Stimulated activated memory B cell treated with anti-CD40 and anti-IgM and Interleukin-4, amounts not matched to agents 10 μg/mL and 1 μg/mL and 100 μg/mL, for 72 hours (primary cell): ENCODE results near the gene DHX40.

Experiments used
- ATAC-seq: fragments of 150-1000 bp; cut with Tn5 transposase; 2 replicates; pipeline ENCODE4 v1.10.0; 2021
- H3K27ac Mint-ChIP-seq: one replicate; pipeline ENCODE4 v1.8.0; 2022; ENCODE audit warnings: mild to moderate bottlenecking, mixed read lengths
- H3K27me3 Mint-ChIP-seq: one replicate; pipeline ENCODE4 v1.8.0; 2022; ENCODE audit warnings: mixed read lengths
- H3K36me3 Mint-ChIP-seq: one replicate; pipeline ENCODE4 v1.8.0; 2022; ENCODE audit warnings: mixed read lengths
- H3K4me1 Mint-ChIP-seq: one replicate; pipeline ENCODE4 v1.8.0; 2022; ENCODE audit warnings: mixed read lengths
- H3K4me3 Mint-ChIP-seq: one replicate; pipeline ENCODE4 v1.8.0; 2022; ENCODE audit warnings: mild to moderate bottlenecking, moderate library complexity, mixed read lengths
- H3K9me3 Mint-ChIP-seq: one replicate; pipeline ENCODE4 v1.8.0; 2022; ENCODE audit warnings: mixed read lengths

Gene DHX40

GRCh38 chr17:59616253-59616920 lies 51.0 kb downstream of the DHX40 start:
- H3K27ac Mint-ChIP-seq = no peak overlapping the region
- H3K9me3 Mint-ChIP-seq = no peaks in the 10 kb centered on the region
- H3K36me3 Mint-ChIP-seq = peaks cover 5% of the 10 kb centered on the region
- H3K27me3 Mint-ChIP-seq = no peaks in the 10 kb centered on the region
- H3K4me3 Mint-ChIP-seq = no peak overlapping the region
- no peak for ATAC-seq
- H3K4me1 Mint-ChIP-seq = peaks cover 29% of the 10 kb centered on the region

GRCh38 chr17:59617156-59617732 lies 51.8 kb downstream of the DHX40 start:
- H3K4me3 Mint-ChIP-seq = no peak overlapping the region
- H3K27ac Mint-ChIP-seq = peak overlapping the region; percentile 95

DNA sequence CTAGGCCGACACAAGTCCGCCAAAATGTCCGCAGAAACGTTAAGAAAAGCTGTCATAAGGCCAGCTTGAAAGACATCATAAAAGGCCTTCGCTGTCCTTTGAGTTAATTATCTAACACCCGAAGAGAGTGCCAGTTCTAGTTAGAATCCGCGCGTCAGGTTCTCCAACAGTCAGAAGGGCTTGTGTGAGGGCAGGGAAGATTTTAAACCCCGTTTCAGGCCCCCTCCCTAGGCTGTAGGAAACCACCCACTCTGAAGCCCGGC lies 53.6 kb downstream of the DHX40 start:
- Mint-ChIP-seq H3K9me3 (no peaks in the 10 kb centered on the region), H3K4me3 (peak overlapping the region; percentile 83), H3K27me3 (no peaks in the 10 kb centered on the region), H3K4me1 (peaks cover 52% of the 10 kb centered on the region), H3K36me3 (peaks cover 5% of the 10 kb centered on the region), H3K27ac (peak overlapping the region; percentile 95)
- ATAC-seq = no peak

More at GRCh38 chr17:59617156-59617732, 51.8 kb downstream of the DHX40 start:
- ATAC-seq = no peak
- H3K36me3 Mint-ChIP-seq = peaks cover 5% of the 10 kb centered on the region
- no peaks in the 10 kb centered on the region for H3K9me3 Mint-ChIP-seq
- H3K27me3 Mint-ChIP-seq = no peaks in the 10 kb centered on the region
- peaks cover 38% of the 10 kb centered on the region for H3K4me1 Mint-ChIP-seq

DNA sequence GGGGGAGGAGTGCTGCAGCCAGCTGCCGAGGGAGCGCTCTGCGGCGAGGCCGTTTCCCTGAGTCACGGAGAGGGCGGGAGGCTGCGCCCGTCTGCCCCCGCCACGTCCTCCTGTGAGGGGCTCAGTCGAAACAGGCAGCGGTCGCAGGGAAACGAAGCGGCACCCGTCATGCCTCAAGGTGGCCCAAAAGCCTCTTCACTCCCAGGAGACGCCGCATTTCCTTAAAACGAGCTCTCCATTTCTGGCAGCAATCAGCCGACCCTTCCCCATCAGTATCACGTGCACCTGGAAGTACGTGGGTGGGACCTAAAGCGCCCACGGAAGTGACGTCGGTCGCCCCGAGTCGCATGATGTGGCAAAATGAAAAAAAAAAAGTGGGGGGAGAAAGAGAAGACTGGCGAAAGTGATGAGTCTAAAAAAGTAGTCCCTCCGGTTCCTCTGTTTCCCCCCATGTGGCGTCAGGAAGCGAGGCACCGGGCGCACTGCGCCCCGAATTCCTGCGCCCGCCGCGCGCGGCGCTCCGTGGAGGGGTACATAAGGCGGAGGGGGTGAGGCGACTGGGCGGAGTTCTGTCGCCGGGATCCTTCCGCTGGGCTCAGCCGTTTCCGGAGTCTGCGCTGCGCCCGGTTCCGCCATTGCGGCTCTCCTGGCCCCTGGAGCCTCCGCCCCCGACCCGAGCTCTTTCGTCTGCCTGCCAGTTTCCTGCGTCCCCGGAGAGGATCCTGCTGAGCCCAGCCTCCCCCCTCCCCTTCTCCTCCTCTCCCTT lies 54.1 kb downstream of the DHX40 start, which contains the start of gene CLTC:
CLTC (plus strand) TSS at position 598 of the 766 bp plus-strand sequence. CDS start 237 bp downstream, outside the sequence.
- ATAC-seq = peak; percentile 94
- peaks cover 55% of the 10 kb centered on the region for H3K4me1 Mint-ChIP-seq
- H3K4me3 Mint-ChIP-seq = peak within 1 kb of the TSS; percentile 83
- H3K27ac Mint-ChIP-seq = peak within 1 kb of the TSS; percentile 95
- H3K27me3 Mint-ChIP-seq = no peaks in the 10 kb centered on the region
- peaks cover 5% of the 10 kb centered on the region for H3K36me3 Mint-ChIP-seq
- no peaks in the 10 kb centered on the region for H3K9me3 Mint-ChIP-seq

GRCh38 chr17:59620064-59620359 lies 54.6 kb downstream of the DHX40 start:
- Mint-ChIP-seq H3K27ac (peak overlapping the region; percentile 95), H3K4me3 (peak overlapping the region; percentile 83), H3K4me1 (peaks cover 55% of the 10 kb centered on the region), H3K27me3 (no peaks in the 10 kb centered on the region), H3K36me3 (peaks cover 5% of the 10 kb centered on the region), H3K9me3 (no peaks in the 10 kb centered on the region)
- no peak for ATAC-seq

- Mint-ChIP-seq H3K36me3 (peaks cover 5% of the 10 kb centered on the region), H3K9me3 (no peaks in the 10 kb centered on the region), H3K27ac (peak overlapping the region; percentile 95), H3K4me3 (peak overlapping the region; percentile 83), H3K4me1 (peaks cover 61% of the 10 kb centered on the region), H3K27me3 (no peaks in the 10 kb centered on the region)
- ATAC-seq = no peak
These were observed 55.3 kb downstream of the DHX40 start for GRCh38 chr17:59620518-59621259.

DNA sequence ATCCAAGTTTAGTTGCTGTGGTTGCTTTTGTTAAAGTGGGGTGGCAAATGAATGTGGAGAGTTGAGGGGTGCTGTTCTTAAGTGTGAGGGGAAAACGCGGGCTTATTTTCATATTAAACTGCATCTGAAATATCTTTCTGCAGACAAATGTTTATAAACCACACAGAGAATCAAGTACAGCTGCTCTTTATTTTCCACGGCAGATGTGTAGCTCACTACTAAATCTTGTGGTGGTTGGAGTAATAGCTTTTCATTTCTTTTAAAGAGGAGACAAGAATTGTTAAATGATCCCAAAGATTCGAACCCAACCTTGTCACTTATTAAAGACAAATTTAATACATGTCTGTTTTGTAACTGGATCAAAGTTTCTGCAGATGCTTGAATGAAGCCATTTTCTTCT lies 56.4 kb downstream of the DHX40 start:
- Mint-ChIP-seq H3K27ac (peak overlapping the region; percentile 95), H3K27me3 (no peaks in the 10 kb centered on the region), H3K4me1 (peaks cover 66% of the 10 kb centered on the region), H3K4me3 (peak overlapping the region; percentile 59), H3K9me3 (no peaks in the 10 kb centered on the region), H3K36me3 (peaks cover 5% of the 10 kb centered on the region)
- ATAC-seq = no peak

- peaks cover 5% of the 10 kb centered on the region for H3K36me3 Mint-ChIP-seq
- peak overlapping the region; percentile 75 for H3K27ac Mint-ChIP-seq
- H3K9me3 Mint-ChIP-seq = no peaks in the 10 kb centered on the region
- no peaks in the 10 kb centered on the region for H3K27me3 Mint-ChIP-seq
- H3K4me3 Mint-ChIP-seq = peak overlapping the region; percentile 68
- no peak for ATAC-seq
- H3K4me1 Mint-ChIP-seq = peaks cover 62% of the 10 kb centered on the region
These were observed 57.7 kb downstream of the DHX40 start for GRCh38 chr17:59623151-59623550.

DNA sequence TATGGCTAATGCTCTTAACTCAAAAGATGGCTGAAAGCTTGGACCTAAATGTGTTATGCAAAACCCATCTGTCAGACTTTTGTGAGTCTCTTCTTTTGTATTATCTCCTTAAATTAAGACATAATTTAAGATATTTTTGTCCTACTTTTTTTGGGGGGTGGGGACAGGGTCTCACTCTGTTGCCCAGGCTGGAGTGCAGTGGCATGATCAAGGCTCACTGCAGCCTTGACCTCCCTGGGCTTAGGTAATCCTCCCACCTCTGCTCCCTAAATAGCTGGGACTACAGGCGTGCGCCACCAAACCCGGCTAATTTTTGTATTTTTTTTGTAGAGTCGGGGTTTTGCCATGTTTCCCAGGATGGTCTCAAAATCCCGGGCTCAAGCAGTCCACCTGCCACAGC lies 61.3 kb downstream of the DHX40 start:
- Mint-ChIP-seq H3K27ac (no peak overlapping the region), H3K9me3 (no peaks in the 10 kb centered on the region), H3K36me3 (peaks cover 7% of the 10 kb centered on the region), H3K27me3 (no peaks in the 10 kb centered on the region), H3K4me1 (peaks cover 61% of the 10 kb centered on the region), H3K4me3 (no peak overlapping the region)
- ATAC-seq = no peak

DNA sequence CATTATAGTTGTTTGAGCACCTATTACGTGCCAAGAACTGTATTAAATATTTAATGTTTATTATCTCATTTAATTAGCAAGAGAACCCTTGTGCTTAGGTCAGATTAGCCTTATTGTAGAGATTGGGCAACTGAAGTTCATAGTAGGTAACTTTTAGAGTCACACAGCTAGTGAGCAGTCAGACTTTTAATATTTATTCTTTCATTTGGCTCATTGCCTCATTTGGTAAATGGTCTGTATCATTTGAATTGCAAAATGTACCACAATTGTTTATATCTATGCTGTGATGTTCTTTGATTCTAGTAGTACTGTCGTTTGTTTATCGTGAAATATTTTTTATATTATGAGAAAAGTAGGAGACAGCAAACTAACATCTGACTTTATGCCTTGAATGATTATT lies 61.9 kb downstream of the DHX40 start:
- peaks cover 56% of the 10 kb centered on the region for H3K4me1 Mint-ChIP-seq
- H3K36me3 Mint-ChIP-seq = peaks cover 7% of the 10 kb centered on the region
- no peak for ATAC-seq
- H3K9me3 Mint-ChIP-seq = no peaks in the 10 kb centered on the region
- H3K4me3 Mint-ChIP-seq = no peak overlapping the region
- H3K27me3 Mint-ChIP-seq = no peaks in the 10 kb centered on the region
- H3K27ac Mint-ChIP-seq = peak overlapping the region; percentile 13

DNA sequence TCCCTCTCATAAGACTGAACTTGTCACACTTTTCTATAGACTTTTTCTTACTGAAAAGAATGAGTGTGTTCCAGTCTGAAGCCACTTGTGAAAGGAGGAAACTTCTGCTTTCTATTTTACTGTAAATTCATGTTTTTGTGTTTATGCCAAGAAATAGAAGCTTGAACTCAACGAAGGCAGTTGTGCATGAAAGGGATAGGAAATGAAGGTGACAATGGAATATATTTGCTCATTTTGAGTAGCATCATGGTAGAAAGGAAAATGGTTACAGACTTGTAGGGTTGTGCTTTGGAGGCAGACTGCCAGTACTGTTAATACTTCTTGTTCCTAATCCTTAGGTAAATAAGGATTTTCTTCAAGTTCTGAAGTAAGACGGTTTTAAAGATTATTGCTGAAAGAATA lies 62.4 kb downstream of the DHX40 start:
- peak; percentile 76 for ATAC-seq
- peak overlapping the region; percentile 10 for H3K4me3 Mint-ChIP-seq
- peak overlapping the region; percentile 13 for H3K27ac Mint-ChIP-seq
- peaks cover 7% of the 10 kb centered on the region for H3K36me3 Mint-ChIP-seq
- peaks cover 56% of the 10 kb centered on the region for H3K4me1 Mint-ChIP-seq
- no peaks in the 10 kb centered on the region for H3K9me3 Mint-ChIP-seq
- no peaks in the 10 kb centered on the region for H3K27me3 Mint-ChIP-seq

GRCh38 chr17:59629174-59629573 lies 63.8 kb downstream of the DHX40 start:
- Mint-ChIP-seq H3K36me3 (peaks cover 7% of the 10 kb centered on the region), H3K4me1 (peaks cover 57% of the 10 kb centered on the region), H3K4me3 (no peak overlapping the region), H3K27ac (peak overlapping the region; percentile 13), H3K27me3 (no peaks in the 10 kb centered on the region), H3K9me3 (no peaks in the 10 kb centered on the region)
- ATAC-seq = no peak

GRCh38 chr17:59631276-59631675 lies 65.9 kb downstream of the DHX40 start:
- Mint-ChIP-seq H3K4me1 (peaks cover 52% of the 10 kb centered on the region), H3K4me3 (no peak overlapping the region), H3K36me3 (peaks cover 7% of the 10 kb centered on the region), H3K9me3 (no peaks in the 10 kb centered on the region), H3K27ac (no peak overlapping the region), H3K27me3 (no peaks in the 10 kb centered on the region)
- ATAC-seq = no peak

DNA sequence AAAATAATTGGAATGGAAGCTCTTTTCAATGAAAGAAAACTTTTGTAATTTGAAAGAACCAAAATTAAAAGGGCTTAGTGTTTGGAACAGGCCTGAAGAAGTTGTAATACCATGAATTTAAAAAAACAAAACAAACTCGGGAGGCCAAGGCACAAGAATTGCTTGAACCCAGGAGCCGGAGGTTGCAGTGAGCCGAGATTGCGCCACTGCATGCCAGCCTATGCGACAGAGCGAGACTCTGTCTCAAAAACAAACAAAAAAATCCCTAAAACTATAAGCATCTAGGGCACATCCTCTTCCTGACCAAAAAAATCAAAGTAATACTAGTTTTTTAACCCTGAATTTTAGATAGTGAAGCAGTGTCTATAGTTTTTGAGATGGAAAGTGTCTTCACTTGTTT lies 67.0 kb downstream of the DHX40 start:
- Mint-ChIP-seq H3K4me1 (peaks cover 51% of the 10 kb centered on the region), H3K4me3 (no peak overlapping the region), H3K27ac (no peak overlapping the region), H3K9me3 (no peaks in the 10 kb centered on the region), H3K27me3 (no peaks in the 10 kb centered on the region), H3K36me3 (peaks cover 7% of the 10 kb centered on the region)
- ATAC-seq = no peak

DNA sequence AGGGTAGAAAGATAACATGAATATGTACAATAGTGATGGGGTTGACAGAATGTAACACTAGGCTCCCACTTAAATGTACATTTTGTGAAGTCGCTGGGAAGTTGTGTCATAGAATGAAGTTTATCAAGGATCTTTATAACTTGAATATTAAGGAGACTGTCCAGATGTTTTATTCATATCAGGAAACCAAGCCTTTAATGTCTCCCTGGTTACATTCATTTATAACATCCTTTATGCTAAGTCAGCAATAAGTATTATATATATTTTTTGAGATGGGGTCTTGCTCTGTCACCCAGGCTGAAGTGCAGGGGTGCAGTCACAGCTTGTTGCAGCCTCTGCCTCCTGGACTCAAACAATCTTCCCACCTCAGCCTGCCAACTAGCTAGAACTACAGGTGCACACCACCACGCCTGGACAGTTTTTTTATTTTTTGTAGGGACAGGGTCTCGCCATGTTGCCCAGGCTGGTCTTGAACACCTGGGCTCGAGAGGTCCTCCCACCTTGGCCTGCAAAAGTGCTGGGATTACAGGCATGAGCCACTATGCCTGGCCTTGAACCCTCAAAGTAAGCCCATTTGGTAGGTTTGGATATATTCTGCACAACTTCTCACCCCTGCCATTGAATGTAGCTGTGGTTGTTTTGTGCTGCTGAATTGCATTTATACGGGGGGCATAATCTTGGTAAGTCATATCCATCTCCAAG lies 68.4 kb downstream of the DHX40 start:
- no peaks in the 10 kb centered on the region for H3K9me3 Mint-ChIP-seq
- H3K36me3 Mint-ChIP-seq = peaks cover 7% of the 10 kb centered on the region
- H3K4me1 Mint-ChIP-seq = peaks cover 47% of the 10 kb centered on the region
- H3K27ac Mint-ChIP-seq = no peak overlapping the region
- no peak for ATAC-seq
- H3K4me3 Mint-ChIP-seq = no peak overlapping the region
- H3K27me3 Mint-ChIP-seq = no peaks in the 10 kb centered on the region
